Measurements from ENCODE around the gene SLC25A14. TPM values are rescaled to one million over a fixed set of nuclear protein-coding genes. Genes with fewer than 3 reads are reported as not detected.

Gene SLC25A14
- polyA plus RNA-seq (2012; ENCODE audit: low read depth, missing spikeins) = 9.1 TPM

- FAIRE-seq = peak; percentile 93
- peak; percentile 39 for DNase-seq (ENCODE audit: insufficient read length, low spot score)
- TF ChIP-seq PAX5 (IDR thresholded peaks at IDR 0.05; ENCODE audit: insufficient read depth, low read length, severe bottlenecking) (no peak), POU2F2 (IDR thresholded peaks at IDR 0.05; ENCODE audit: low read depth, low read length) (no peak), POLR2A (IDR thresholded peaks at IDR 0.05; ENCODE audit: low read depth, low read length) (no peak), SPI1 (IDR thresholded peaks at IDR 0.05; ENCODE audit: low read depth, low read length) (no peak), TAF1 (IDR thresholded peaks at IDR 0.05; ENCODE audit: low read depth, low read length) (0 out of 2 replicates have a peak, but pooled peaks have one; percentile 38), POLR2AphosphoS5 (IDR thresholded peaks at IDR 0.05; ENCODE audit: low read depth, low read length) (peak; percentile 32; the same call in 1 of the 2 replicates)
Observed at GRCh38 chrX:130339408-130340222, at the start of gene SLC25A14. TSS of gene SLC25A14 (plus strand) at chrX:130339919. CDS start at chrX:130340279, 360 bp downstream.

- no peak for DNase-seq (ENCODE audit: insufficient read length, low spot score)
- TF ChIP-seq POU2F2 (IDR thresholded peaks at IDR 0.05; ENCODE audit: low read depth, low read length) = no peak
- TF ChIP-seq PAX5 (IDR thresholded peaks at IDR 0.05; ENCODE audit: insufficient read depth, low read length, severe bottlenecking) = no peak
- TF ChIP-seq TAF1 (IDR thresholded peaks at IDR 0.05; ENCODE audit: low read depth, low read length) = no peak
- no peak for TF ChIP-seq POLR2AphosphoS5 (IDR thresholded peaks at IDR 0.05; ENCODE audit: low read depth, low read length)
- FAIRE-seq = peak; percentile 43
Observed at GRCh38 chrX:130295519-130296296, 44.0 kb upstream of the SLC25A14 start.

GRCh38 chrX:130296297-130296678 is 43.4 kb upstream of the SLC25A14 start:
- DNase-seq (ENCODE audit: insufficient read length, low spot score) (no peak), FAIRE-seq (no peak)
- TF ChIP-seq POLR2A (IDR thresholded peaks at IDR 0.05; ENCODE audit: low read depth, low read length) (no peak), SPI1 (IDR thresholded peaks at IDR 0.05; ENCODE audit: low read depth, low read length) (no peak), TAF1 (IDR thresholded peaks at IDR 0.05; ENCODE audit: low read depth, low read length) (no peak), POLR2AphosphoS5 (IDR thresholded peaks at IDR 0.05; ENCODE audit: low read depth, low read length) (no peak), POU2F2 (IDR thresholded peaks at IDR 0.05; ENCODE audit: low read depth, low read length) (no peak), PAX5 (IDR thresholded peaks at IDR 0.05; ENCODE audit: insufficient read depth, low read length, severe bottlenecking) (no peak)

- FAIRE-seq = no peak
- no peak for DNase-seq (ENCODE audit: insufficient read length, low spot score)
- TF ChIP-seq POLR2A (IDR thresholded peaks at IDR 0.05; ENCODE audit: low read depth, low read length) (no peak), POLR2AphosphoS5 (IDR thresholded peaks at IDR 0.05; ENCODE audit: low read depth, low read length) (no peak), PAX5 (IDR thresholded peaks at IDR 0.05; ENCODE audit: insufficient read depth, low read length, severe bottlenecking) (no peak), TAF1 (IDR thresholded peaks at IDR 0.05; ENCODE audit: low read depth, low read length) (no peak), POU2F2 (IDR thresholded peaks at IDR 0.05; ENCODE audit: low read depth, low read length) (no peak), SPI1 (IDR thresholded peaks at IDR 0.05; ENCODE audit: low read depth, low read length) (no peak)
Observed at GRCh38 chrX:130296743-130297142, 43.0 kb upstream of the SLC25A14 start.

GRCh38 chrX:130299279-130300009 is 40.3 kb upstream of the SLC25A14 start:
- no peak for FAIRE-seq
- no peak for TF ChIP-seq POLR2AphosphoS5 (IDR thresholded peaks at IDR 0.05; ENCODE audit: low read depth, low read length)
- no peak for TF ChIP-seq POLR2A (IDR thresholded peaks at IDR 0.05; ENCODE audit: low read depth, low read length)
- no peak for TF ChIP-seq SPI1 (IDR thresholded peaks at IDR 0.05; ENCODE audit: low read depth, low read length)
- no peak for TF ChIP-seq POU2F2 (IDR thresholded peaks at IDR 0.05; ENCODE audit: low read depth, low read length)
- TF ChIP-seq PAX5 (IDR thresholded peaks at IDR 0.05; ENCODE audit: insufficient read depth, low read length, severe bottlenecking) = no peak
- no peak for TF ChIP-seq TAF1 (IDR thresholded peaks at IDR 0.05; ENCODE audit: low read depth, low read length)
- no peak for DNase-seq (ENCODE audit: insufficient read length, low spot score)

GRCh38 chrX:130300010-130300282 is 39.8 kb upstream of the SLC25A14 start:
- no peak for FAIRE-seq
- DNase-seq (ENCODE audit: insufficient read length, low spot score) = no peak
- TF ChIP-seq PAX5 (IDR thresholded peaks at IDR 0.05; ENCODE audit: insufficient read depth, low read length, severe bottlenecking) = no peak

GRCh38 chrX:130301405-130301804 is 38.3 kb upstream of the SLC25A14 start:
- DNase-seq (ENCODE audit: insufficient read length, low spot score) (no peak), FAIRE-seq (no peak)
- TF ChIP-seq POLR2A (IDR thresholded peaks at IDR 0.05; ENCODE audit: low read depth, low read length) (no peak), PAX5 (IDR thresholded peaks at IDR 0.05; ENCODE audit: insufficient read depth, low read length, severe bottlenecking) (no peak), TAF1 (IDR thresholded peaks at IDR 0.05; ENCODE audit: low read depth, low read length) (no peak), POLR2AphosphoS5 (IDR thresholded peaks at IDR 0.05; ENCODE audit: low read depth, low read length) (no peak), SPI1 (IDR thresholded peaks at IDR 0.05; ENCODE audit: low read depth, low read length) (no peak), POU2F2 (IDR thresholded peaks at IDR 0.05; ENCODE audit: low read depth, low read length) (no peak)

GRCh38 chrX:130301977-130302376 is 37.7 kb upstream of the SLC25A14 start:
- FAIRE-seq (no peak), DNase-seq (ENCODE audit: insufficient read length, low spot score) (no peak)
- no peak for TF ChIP-seq POLR2A (IDR thresholded peaks at IDR 0.05; ENCODE audit: low read depth, low read length)
- TF ChIP-seq PAX5 (IDR thresholded peaks at IDR 0.05; ENCODE audit: insufficient read depth, low read length, severe bottlenecking) = no peak
- TF ChIP-seq TAF1 (IDR thresholded peaks at IDR 0.05; ENCODE audit: low read depth, low read length) = no peak
- no peak for TF ChIP-seq POU2F2 (IDR thresholded peaks at IDR 0.05; ENCODE audit: low read depth, low read length)
- TF ChIP-seq SPI1 (IDR thresholded peaks at IDR 0.05; ENCODE audit: low read depth, low read length) = no peak
- TF ChIP-seq POLR2AphosphoS5 (IDR thresholded peaks at IDR 0.05; ENCODE audit: low read depth, low read length) = no peak
